Retina (tissue), 1 donor: ENCODE measurements around the gene MASP2.
"Not testable (repeated sequence)": the region's sequence is repeated elsewhere in the genome, so short reads cannot be mapped to it uniquely, and the experiment has no call there.

ENCODE experiments used
- DNase-seq: peaks from one replicate; pipeline ENCODE4 v3.0.0-alpha.2; 2016

MASP2 gene

GRCh38 chr1:11058026-11058425, 11.0 kb upstream of the MASP2 start:
- DNase-seq: no peak

GRCh38 chr1:11057477-11057876, 10.4 kb upstream of the MASP2 start:
- DNase-seq: no peak

- no peak for DNase-seq
Observed at GRCh38 chr1:11056504-11056903, 9.5 kb upstream of the MASP2 start.

- DNase-seq: no peak
Observed at GRCh38 chr1:11055676-11056075, 8.6 kb upstream of the MASP2 start.

GRCh38 chr1:11054666-11055065, 7.6 kb upstream of the MASP2 start:
- DNase-seq: no peak

GRCh38 chr1:11054181-11054580, 7.1 kb upstream of the MASP2 start:
- DNase-seq: no peak

- no peak for DNase-seq
Observed at GRCh38 chr1:11053758-11054137, 6.7 kb upstream of the MASP2 start.

- peak; percentile 20 for DNase-seq
Observed at GRCh38 chr1:11052839-11053757, 6.1 kb upstream of the MASP2 start.

- DNase-seq: no peak
Observed at GRCh38 chr1:11051781-11052511, 4.9 kb upstream of the MASP2 start.

GRCh38 chr1:11051121-11051520, 4.1 kb upstream of the MASP2 start:
- DNase-seq: not testable (repeated sequence)

GRCh38 chr1:11046270-11046566, 821 bp downstream of the MASP2 start:
- no peak for DNase-seq

GRCh38 chr1:11045428-11046269, 1.4 kb downstream of the MASP2 start:
- peak; percentile 25 for DNase-seq

- DNase-seq: no peak
Observed at GRCh38 chr1:11044849-11045427, 2.1 kb downstream of the MASP2 start.

- no peak for DNase-seq
Observed at GRCh38 chr1:11044086-11044848, 2.8 kb downstream of the MASP2 start.

- no peak for DNase-seq
Observed at GRCh38 chr1:11042995-11043874, 3.8 kb downstream of the MASP2 start.

- DNase-seq: no peak
Observed at GRCh38 chr1:11042065-11042464, 5.0 kb downstream of the MASP2 start.

- DNase-seq: no peak
Observed at GRCh38 chr1:11041048-11041447, 6.0 kb downstream of the MASP2 start.

- not testable (repeated sequence) for DNase-seq
Observed at GRCh38 chr1:11040105-11040429, 7.0 kb downstream of the MASP2 start.

GRCh38 chr1:11039351-11040104, 7.5 kb downstream of the MASP2 start:
- DNase-seq: no peak

GRCh38 chr1:11037740-11038182, 9.3 kb downstream of the MASP2 start:
- DNase-seq: peak; percentile 85
